ENCODE measurements around the gene SESN3.
"Not testable (repeated sequence)": the region's sequence is repeated elsewhere in the genome, so short reads cannot be mapped to it uniquely, and the experiment has no call there.

SESN3 gene

GRCh38 chr11:95248666-95249467 is 17.9 kb upstream of the SESN3 start:
- no peak for DNase-seq (ENCODE audit: low spot score)

- DNase-seq (ENCODE audit: low spot score), result no peak
These were observed 16.9 kb upstream of the SESN3 start for GRCh38 chr11:95247883-95248282.

GRCh38 chr11:95247127-95247684 is 16.2 kb upstream of the SESN3 start:
- DNase-seq (ENCODE audit: low spot score), result no peak

GRCh38 chr11:95245581-95245980 is 14.6 kb upstream of the SESN3 start:
- no peak for DNase-seq (ENCODE audit: low spot score)

- DNase-seq (ENCODE audit: low spot score), result no peak
These were observed 14.0 kb upstream of the SESN3 start for GRCh38 chr11:95245038-95245437.

GRCh38 chr11:95243673-95244072 is 12.7 kb upstream of the SESN3 start:
- no peak for DNase-seq (ENCODE audit: low spot score)

- no peak for DNase-seq (ENCODE audit: low spot score)
These were observed 12.0 kb upstream of the SESN3 start for GRCh38 chr11:95242845-95243605.

GRCh38 chr11:95242091-95242844 is 11.3 kb upstream of the SESN3 start:
- no peak for DNase-seq (ENCODE audit: low spot score)

- peak; percentile 15 for DNase-seq (ENCODE audit: low spot score)
These were observed 10.7 kb upstream of the SESN3 start for GRCh38 chr11:95241681-95242081.

GRCh38 chr11:95239871-95240649 is 9.1 kb upstream of the SESN3 start:
- DNase-seq (ENCODE audit: low spot score), result no peak

- DNase-seq (ENCODE audit: low spot score), result no peak
These were observed 1.7 kb upstream of the SESN3 start for GRCh38 chr11:95232666-95233065.

- DNase-seq (ENCODE audit: low spot score), result peak; percentile 47
These were observed 1.0 kb upstream of the SESN3 start for GRCh38 chr11:95231881-95232605.

GRCh38 chr11:95230810-95231126 is 234 bp downstream of the SESN3 start:
- DNase-seq (ENCODE audit: low spot score), result no peak

- peak; percentile 4 for DNase-seq (ENCODE audit: low spot score)
These were observed 801 bp downstream of the SESN3 start for GRCh38 chr11:95229993-95230809.

- DNase-seq (ENCODE audit: low spot score), result peak; percentile 47
These were observed 1.6 kb downstream of the SESN3 start for GRCh38 chr11:95229199-95229992.

GRCh38 chr11:95228081-95228749 is 2.8 kb downstream of the SESN3 start:
- no peak for DNase-seq (ENCODE audit: low spot score)

- not testable (repeated sequence) for DNase-seq (ENCODE audit: low spot score)
These were observed 3.9 kb downstream of the SESN3 start for GRCh38 chr11:95227060-95227459.

- DNase-seq (ENCODE audit: low spot score), result no peak
These were observed 8.2 kb downstream of the SESN3 start for GRCh38 chr11:95222817-95223216.

GRCh38 chr11:95219599-95219998 is 11.4 kb downstream of the SESN3 start:
- DNase-seq (ENCODE audit: low spot score), result no peak
